Measurements from ENCODE around the gene HEXIM2.

HEXIM2 gene

DNA sequence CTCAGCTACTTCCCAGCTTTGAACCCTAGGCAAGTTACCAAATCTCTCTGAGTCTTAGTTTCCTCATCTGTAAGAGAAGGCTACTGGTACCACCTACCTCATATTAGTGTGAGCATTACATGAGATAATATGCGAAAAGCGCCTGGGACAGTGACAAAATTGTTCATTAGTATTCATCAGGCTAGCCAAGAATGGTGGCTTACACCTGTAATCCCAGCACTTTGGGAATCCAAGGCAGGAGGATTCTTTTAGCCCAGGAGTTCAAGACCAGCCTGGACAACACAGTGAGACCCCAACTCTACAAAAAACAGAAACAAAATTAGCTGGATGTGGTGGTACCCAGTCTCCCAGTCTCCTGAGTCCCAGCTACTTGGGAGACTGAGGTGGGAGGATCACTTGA, 32.7 kb upstream of the HEXIM2 start:
- intact Hi-C loops (cut with DNase I; ENCODE audit: low total_unique reads): no loop called here
- Histone ChIP-seq H3K27me3 (no peaks in the 10 kb centered on the region), H3K4me1 (peaks cover 0 to 68% (median 63%) of the 10 kb centered on the region in 4 donors), H3K4me3 (no peak overlapping the region), H3K9me3 (no peaks in the 10 kb centered on the region), H3K27ac (peak overlapping the region; percentile 98 to 99), H3K36me3 (no peaks in the 10 kb centered on the region)
- DNase-seq: no peak
- TF ChIP-seq, protein P1, sequence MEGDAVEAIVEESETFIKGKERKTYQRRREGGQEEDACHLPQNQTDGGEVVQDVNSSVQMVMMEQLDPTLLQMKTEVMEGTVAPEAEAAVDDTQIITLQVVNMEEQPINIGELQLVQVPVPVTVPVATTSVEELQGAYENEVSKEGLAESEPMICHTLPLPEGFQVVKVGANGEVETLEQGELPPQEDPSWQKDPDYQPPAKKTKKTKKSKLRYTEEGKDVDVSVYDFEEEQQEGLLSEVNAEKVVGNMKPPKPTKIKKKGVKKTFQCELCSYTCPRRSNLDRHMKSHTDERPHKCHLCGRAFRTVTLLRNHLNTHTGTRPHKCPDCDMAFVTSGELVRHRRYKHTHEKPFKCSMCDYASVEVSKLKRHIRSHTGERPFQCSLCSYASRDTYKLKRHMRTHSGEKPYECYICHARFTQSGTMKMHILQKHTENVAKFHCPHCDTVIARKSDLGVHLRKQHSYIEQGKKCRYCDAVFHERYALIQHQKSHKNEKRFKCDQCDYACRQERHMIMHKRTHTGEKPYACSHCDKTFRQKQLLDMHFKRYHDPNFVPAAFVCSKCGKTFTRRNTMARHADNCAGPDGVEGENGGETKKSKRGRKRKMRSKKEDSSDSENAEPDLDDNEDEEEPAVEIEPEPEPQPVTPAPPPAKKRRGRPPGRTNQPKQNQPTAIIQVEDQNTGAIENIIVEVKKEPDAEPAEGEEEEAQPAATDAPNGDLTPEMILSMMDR (IDR thresholded peaks at IDR 0.05): no peak

DNA sequence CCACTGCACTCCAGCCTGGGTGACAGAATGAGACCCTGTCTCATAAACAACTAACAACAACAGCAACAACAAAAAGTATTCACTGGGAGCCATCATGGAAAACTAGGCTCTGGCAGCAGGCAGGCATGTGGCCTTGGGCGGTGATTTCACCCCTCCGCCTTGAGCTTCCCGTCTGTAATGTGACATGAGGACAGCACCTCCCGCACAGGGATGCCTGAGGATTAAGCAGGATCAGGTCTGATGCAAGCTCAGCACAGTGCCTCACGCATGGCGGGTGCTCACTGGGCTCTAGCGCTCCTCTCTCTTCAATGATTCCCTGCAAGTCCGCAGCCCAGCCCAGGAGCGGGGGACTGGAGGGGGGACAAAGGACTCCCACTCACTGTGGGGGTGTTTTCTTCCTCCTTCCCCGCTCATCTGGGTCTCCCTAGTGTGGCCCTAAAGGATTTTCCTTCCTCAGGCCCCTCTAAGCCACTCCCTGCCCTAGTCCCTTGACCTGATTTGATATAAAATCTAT, 32.2 kb upstream of the HEXIM2 start:
- H3K27ac ChIP-seq: peak overlapping the region; percentile 98 to 99
- intact Hi-C loops (cut with DNase I; ENCODE audit: low total_unique reads): no loop called here
- no peak for DNase-seq

DNA sequence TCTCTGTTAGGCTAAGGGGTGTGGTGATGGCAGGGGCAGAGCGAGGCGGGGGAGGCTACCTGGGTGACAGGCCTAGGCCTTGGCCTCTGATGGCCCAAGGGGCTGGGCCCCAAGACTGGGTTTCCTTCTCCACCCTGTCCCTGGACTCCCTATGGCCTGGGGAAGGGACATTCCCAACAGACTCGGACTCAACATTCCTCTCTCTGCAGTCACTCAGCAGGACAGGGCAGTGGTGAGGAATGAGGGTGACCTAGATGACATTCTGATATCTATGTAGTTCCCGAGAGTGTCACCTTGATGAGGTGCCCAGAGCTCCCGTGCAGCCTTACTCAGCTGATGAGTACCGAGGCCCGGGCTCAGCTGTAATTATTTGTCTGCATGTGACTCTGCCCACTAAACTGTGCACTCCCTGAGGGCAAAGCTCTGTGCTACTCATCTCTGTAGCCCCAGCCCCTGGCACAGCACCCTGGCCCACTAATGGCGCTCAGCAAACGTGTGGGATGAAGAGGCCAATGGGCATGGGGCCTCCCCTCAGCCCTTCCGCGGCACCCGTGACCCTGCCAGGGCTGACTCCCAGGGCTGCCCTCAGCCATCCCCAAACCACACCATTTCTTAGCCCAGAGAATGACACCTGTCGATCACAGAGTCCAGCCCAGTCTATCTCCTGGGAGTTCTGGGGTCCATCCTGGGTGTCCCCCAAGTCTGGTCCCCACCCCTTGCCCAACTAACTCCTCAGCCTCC, 31.6 kb upstream of the HEXIM2 start:
- intact Hi-C loops (cut with DNase I; ENCODE audit: low total_unique reads): loop anchor here (5.0 kb wide), 2 partner anchors 33 to 213 kb away; partner anchors contain the start of gene GFAP
- H3K36me3 ChIP-seq: no peaks in the 10 kb centered on the region
- TF ChIP-seq, protein P1 (IDR thresholded peaks at IDR 0.05): no peak
- no peaks in the 10 kb centered on the region for H3K9me3 ChIP-seq
- peak in 1 of 2 donors; percentile 57 for DNase-seq
- peak overlapping the region; percentile 98 to 99 for H3K27ac ChIP-seq
- H3K4me1 ChIP-seq: peaks cover 0 to 58% (median 52%) of the 10 kb centered on the region in 4 donors
- no peaks in the 10 kb centered on the region for H3K27me3 ChIP-seq
- H3K4me3 ChIP-seq: peak overlapping the region; percentile 70 to 94

More for the DNA sequence above, 32.2 kb upstream of the HEXIM2 start:
- Histone ChIP-seq H3K4me3 (no peak overlapping the region), H3K4me1 (peaks cover 0 to 63% (median 58%) of the 10 kb centered on the region in 4 donors), H3K36me3 (no peaks in the 10 kb centered on the region), H3K27me3 (no peaks in the 10 kb centered on the region), H3K9me3 (no peaks in the 10 kb centered on the region)
- TF ChIP-seq, protein P1 (IDR thresholded peaks at IDR 0.05): no peak

DNA sequence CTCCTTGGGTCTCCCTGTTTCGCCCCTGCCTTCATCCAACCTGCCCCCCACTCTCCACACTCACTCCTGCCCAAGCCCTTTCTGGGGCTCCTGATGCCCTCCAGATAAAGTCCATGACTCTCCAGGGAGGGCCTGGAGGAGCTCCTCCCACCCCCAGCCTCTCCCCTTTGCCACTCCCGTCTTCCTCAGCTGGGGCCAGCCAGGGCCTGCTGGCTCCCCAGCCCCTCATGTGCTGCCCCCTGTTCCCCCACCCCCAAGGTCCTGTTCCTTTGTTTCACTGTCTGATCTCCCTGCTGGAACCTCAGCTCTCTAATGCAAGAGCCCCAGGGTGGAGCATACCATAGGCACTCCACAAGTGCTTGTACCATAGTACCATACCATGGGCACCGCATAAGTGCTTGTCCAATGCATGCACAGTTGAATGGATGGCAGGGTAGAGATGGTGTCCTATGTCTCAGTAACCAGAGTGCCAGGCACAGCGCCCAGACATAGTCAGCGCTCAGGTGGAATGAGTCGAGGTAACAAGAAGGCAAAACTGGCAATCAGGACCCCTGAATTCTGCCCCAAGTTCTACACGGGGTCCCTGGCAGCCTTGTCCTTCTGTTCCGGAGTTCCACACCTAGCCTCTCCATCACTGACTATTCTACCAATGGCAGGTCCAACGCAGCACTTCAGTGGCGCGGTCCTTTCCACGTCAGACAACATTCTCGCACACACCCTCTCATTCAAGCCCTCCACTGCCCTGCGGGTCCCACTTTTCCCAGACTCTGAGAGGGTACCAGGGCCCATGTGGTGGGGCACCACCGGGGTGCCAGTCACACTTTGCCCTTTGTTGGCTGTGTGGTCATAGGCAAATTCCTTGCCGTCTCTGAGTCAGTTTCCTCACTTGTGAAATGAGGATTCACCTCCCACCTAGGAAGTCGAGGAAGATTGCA, 30.7 kb upstream of the HEXIM2 start:
- Histone ChIP-seq H3K27me3 (no peaks in the 10 kb centered on the region), H3K36me3 (no peaks in the 10 kb centered on the region), H3K4me1 (peaks cover 0 to 60% (median 53%) of the 10 kb centered on the region in 4 donors), H3K27ac (peak overlapping the region; percentile 98 to 99), H3K4me3 (peak overlapping the region; percentile 70 to 94), H3K9me3 (no peaks in the 10 kb centered on the region)
- TF ChIP-seq, protein P1 (IDR thresholded peaks at IDR 0.05): no peak
- peak in 1 of 2 donors; percentile 64 for DNase-seq
- intact Hi-C loops (cut with DNase I; ENCODE audit: low total_unique reads): loop anchor here (5.0 kb wide), 2 partner anchors 34 to 214 kb away; partner anchors contain the start of gene GFAP

DNA sequence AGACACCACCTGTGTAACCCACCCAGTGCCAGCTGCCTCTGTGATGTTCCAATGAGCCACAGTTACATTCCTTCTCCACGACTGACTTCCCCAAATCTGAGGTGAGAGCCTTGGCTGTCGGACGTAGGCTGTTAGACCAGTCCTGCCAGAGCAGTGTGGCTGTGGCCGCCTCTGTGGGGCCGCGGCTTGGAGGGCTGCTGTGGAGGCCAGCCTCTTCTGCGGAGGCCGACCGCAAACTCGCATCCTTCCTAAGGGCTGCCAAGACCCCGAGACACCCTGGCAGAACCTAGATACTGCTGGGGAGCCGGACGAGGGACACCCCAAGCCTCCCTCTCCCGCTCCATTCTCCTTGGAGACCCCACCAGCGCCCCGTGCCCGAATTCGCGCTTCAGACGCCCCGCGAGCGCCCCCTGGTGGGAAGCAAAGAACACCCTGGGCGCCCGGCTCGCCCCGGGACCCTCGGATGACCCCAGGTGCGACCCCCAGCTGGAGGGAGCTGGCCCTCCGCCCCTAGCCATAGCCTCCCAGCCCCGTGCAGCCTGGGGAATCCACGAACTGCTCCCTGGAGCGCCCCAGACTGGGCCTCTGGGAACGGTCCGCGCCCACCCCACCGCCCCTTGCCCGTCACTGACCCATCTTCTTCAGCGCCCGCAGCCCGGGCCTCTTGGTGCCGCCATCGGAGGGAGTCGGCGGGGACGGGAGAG, 29.9 kb upstream of the HEXIM2 start:
- H3K9me3 ChIP-seq: no peaks in the 10 kb centered on the region
- H3K4me1 ChIP-seq: peaks cover 6 to 68% (median 59%) of the 10 kb centered on the region in 4 donors
- intact Hi-C loops (cut with DNase I; ENCODE audit: low total_unique reads): loop anchor here (5.0 kb wide), 2 partner anchors 34 to 214 kb away; partner anchors contain the start of gene GFAP
- H3K36me3 ChIP-seq: no peaks in the 10 kb centered on the region
- DNase-seq: peak in 1 of 2 donors; percentile 81
- H3K4me3 ChIP-seq: peak overlapping the region; percentile 70 to 94
- peak overlapping the region; percentile 98 to 99 for H3K27ac ChIP-seq
- TF ChIP-seq, protein P1 (IDR thresholded peaks at IDR 0.05): peak; percentile 83 to 90
- H3K27me3 ChIP-seq: no peaks in the 10 kb centered on the region
